Activated CD4-positive, alpha-beta memory T cell treated with anti-CD3 and anti-CD28 coated beads for 36 hours (primary cell): ENCODE results near the gene GLE1. TPM values are rescaled to one million over a fixed set of nuclear protein-coding genes. Genes with fewer than 3 reads are reported as not detected.
"Not testable (repeated sequence)": the region's sequence is repeated elsewhere in the genome, so short reads cannot be mapped to it uniquely, and the experiment has no call there.

Experiments used
- CTCF ChIA-PET: fragments of 350-600 bp; sonication (Branson Sonifier 250); formaldehyde crosslinking; loops from one replicate; lab custom pipeline; 2021; ENCODE audit warnings: antibody characterized with exemption, inconsistent platforms; lab: Charles Lee
- POLR2A ChIA-PET: fragments of 350-600 bp; sonication (Branson Sonifier 250); formaldehyde crosslinking; loops from one replicate; lab custom pipeline; 2021; ENCODE audit warnings: antibody characterized with exemption; lab: Charles Lee
- DNase-seq: peaks from one replicate; pipeline ENCODE4 v3.0.0-alpha.2; 2020
- H3K27ac Mint-ChIP-seq: one replicate; pipeline ENCODE4 v1.8.0; 2021; ENCODE audit warnings: mixed read lengths
- H3K27me3 Mint-ChIP-seq: one replicate; pipeline ENCODE4 v1.8.0; 2021; ENCODE audit warnings: mixed read lengths
- H3K36me3 Mint-ChIP-seq: one replicate; pipeline ENCODE4 v1.8.0; 2021; ENCODE audit warnings: mixed read lengths
- H3K4me1 Mint-ChIP-seq: one replicate; pipeline ENCODE4 v1.8.0; 2021; ENCODE audit warnings: low read depth, mixed read lengths
- H3K4me3 Mint-ChIP-seq: one replicate; pipeline ENCODE4 v1.8.0; 2021; ENCODE audit warnings: mild to moderate bottlenecking, mixed read lengths
- H3K9me3 Mint-ChIP-seq: one replicate; pipeline ENCODE4 v1.8.0; 2021; ENCODE audit warnings: mixed read lengths
- intact Hi-C: fragments of 100-400 bp; cut with micrococcal nuclease; formaldehyde crosslinking; loops from one replicate; pipeline ENCODE4 v1.15.1; 2023
- total RNA-seq, 2 experiments: library from RNA; stranded (reverse); gene quantifications; one replicate each; pipeline ENCODE4 v1.2.3, GENCODE V29; 2021

Gene GLE1
- total RNA-seq, 2 experiments from 2014 or later: 55.6 to 57.0 TPM

GRCh38 chr9:128498911-128499310 lies 5.6 kb upstream of the GLE1 start:
- peaks cover 24% of the 10 kb centered on the region for H3K36me3 Mint-ChIP-seq
- no peaks in the 10 kb centered on the region for H3K9me3 Mint-ChIP-seq
- ChIA-PET CTCF (no interaction called here), POLR2A (no interaction called here)
- H3K27ac Mint-ChIP-seq: no peak overlapping the region
- H3K4me3 Mint-ChIP-seq: no peak overlapping the region
- intact Hi-C loops: no loop called here
- DNase-seq: no peak
- no peaks in the 10 kb centered on the region for H3K27me3 Mint-ChIP-seq
- peaks cover 2% of the 10 kb centered on the region for H3K4me1 Mint-ChIP-seq

GRCh38 chr9:128499920-128500319 lies 4.6 kb upstream of the GLE1 start:
- no peak for DNase-seq
- ChIA-PET POLR2A (no interaction called here), CTCF (no interaction called here)
- peaks cover 22% of the 10 kb centered on the region for H3K36me3 Mint-ChIP-seq
- no peaks in the 10 kb centered on the region for H3K27me3 Mint-ChIP-seq
- intact Hi-C loops: no loop called here
- H3K27ac Mint-ChIP-seq: no peak overlapping the region
- no peaks in the 10 kb centered on the region for H3K9me3 Mint-ChIP-seq
- no peak overlapping the region for H3K4me3 Mint-ChIP-seq
- H3K4me1 Mint-ChIP-seq: peaks cover 4% of the 10 kb centered on the region

DNA sequence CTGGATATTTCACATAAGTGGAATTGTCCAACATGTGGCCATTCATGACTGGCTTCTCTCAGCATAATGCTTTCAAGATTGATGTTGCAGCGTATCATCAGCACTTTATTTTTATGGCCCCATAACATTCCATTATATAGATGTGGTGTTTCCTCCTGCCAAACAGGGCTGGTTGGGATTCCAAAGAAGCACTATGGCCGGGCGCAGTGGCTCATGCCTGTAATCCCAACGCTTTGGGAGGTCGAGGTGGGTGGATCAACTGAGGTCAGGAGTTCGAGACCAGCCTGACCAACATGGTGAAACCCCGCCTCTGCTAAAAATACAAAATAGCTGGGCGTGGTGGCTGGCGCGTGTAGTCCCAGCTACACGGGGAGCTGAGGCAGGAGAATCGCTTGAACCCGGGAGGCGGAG lies 1.1 kb upstream of the GLE1 start:
- H3K27ac Mint-ChIP-seq, H3K9me3 Mint-ChIP-seq, DNase-seq, CTCF ChIA-PET, H3K27me3 Mint-ChIP-seq, intact Hi-C loops: not testable (repeated sequence)
- peak overlapping the region; percentile 69 for H3K4me3 Mint-ChIP-seq
- H3K36me3 Mint-ChIP-seq: peaks cover 17% of the 10 kb centered on the region
- POLR2A ChIA-PET: interaction anchor here (1.9 kb wide), 1 partner anchor 49 kb away, joined by 8 read pairs; the partner anchor contains the start of gene SPTAN1
- H3K4me1 Mint-ChIP-seq: peaks cover 17% of the 10 kb centered on the region

GRCh38 chr9:128503870-128504269 lies 649 bp upstream of the GLE1 start:
- Mint-ChIP-seq H3K27ac (no peak overlapping the region), H3K36me3 (peaks cover 18% of the 10 kb centered on the region), H3K4me3 (peak overlapping the region; percentile 69), H3K27me3 (no peaks in the 10 kb centered on the region), H3K4me1 (peaks cover 22% of the 10 kb centered on the region), H3K9me3 (no peaks in the 10 kb centered on the region)
- ChIA-PET POLR2A (interaction anchor here (1.9 kb wide), 1 partner anchor 49 kb away, joined by 8 read pairs; the partner anchor contains the start of gene SPTAN1), CTCF (no interaction called here)
- intact Hi-C loops: loop anchor here (1.0 to 2.0 kb wide), 4 partner anchors 48 to 141 kb away; partner anchors contain the start of genes ODF2, SPTAN1 and URM1
- DNase-seq: no peak

DNA sequence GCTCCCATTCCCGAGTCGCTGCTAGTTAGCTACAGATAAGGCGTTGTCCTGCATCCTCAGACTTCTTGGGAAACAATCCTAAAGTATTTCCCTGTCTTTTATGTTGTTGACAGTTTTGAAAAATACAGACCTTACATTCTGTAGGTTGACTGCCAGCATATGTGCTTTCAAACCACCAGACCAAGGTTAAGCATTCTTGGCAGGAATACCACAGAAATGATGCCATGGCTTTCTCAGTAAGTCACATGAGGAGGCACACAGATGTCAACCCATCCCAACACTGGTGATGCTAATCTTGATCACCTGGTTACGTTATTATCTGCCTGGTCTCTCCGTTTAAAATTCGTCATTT lies 871 bp downstream of the GLE1 start:
- intact Hi-C loops: loop anchor here (2.0 kb wide), 1 partner anchor 143 kb away; no protein-coding TSS in a partner anchor
- POLR2A ChIA-PET: interaction anchor here (0.8 to 1.9 kb wide), 6 partner anchors 9 to 219 kb away, joined by 3 to 8 read pairs (median 3); partner anchors contain the start of gene SPTAN1
- CTCF ChIA-PET: interaction anchor here (0.9 to 1.3 kb wide), 4 partner anchors 53 to 210 kb away, joined by 3 read pairs; no protein-coding TSS in a partner anchor
- Mint-ChIP-seq H3K9me3 (no peaks in the 10 kb centered on the region), H3K4me1 (peaks cover 26% of the 10 kb centered on the region), H3K4me3 (peak overlapping the region; percentile 99), H3K27ac (peak overlapping the region; percentile 97), H3K27me3 (no peaks in the 10 kb centered on the region), H3K36me3 (peaks cover 17% of the 10 kb centered on the region)
- DNase-seq: no peak

- not testable (repeated sequence) for H3K27ac Mint-ChIP-seq, DNase-seq, H3K27me3 Mint-ChIP-seq, H3K9me3 Mint-ChIP-seq
- ChIA-PET POLR2A (interaction anchor here (0.8 to 1.1 kb wide), 2 partner anchors 17 to 64 kb away, joined by 3 read pairs; no protein-coding TSS in a partner anchor), CTCF (interaction anchor here (0.9 kb wide), 1 partner anchor 52 kb away, joined by 3 read pairs; no protein-coding TSS in a partner anchor)
- intact Hi-C loops: loop anchor here (2.0 kb wide), 1 partner anchor 143 kb away; no protein-coding TSS in a partner anchor
- Mint-ChIP-seq H3K4me3 (peak overlapping the region; percentile 99), H3K4me1 (peaks cover 26% of the 10 kb centered on the region), H3K36me3 (peaks cover 16% of the 10 kb centered on the region)
Observed at GRCh38 chr9:128505906-128506305, 1.4 kb downstream of the GLE1 start.

- ChIA-PET CTCF (no interaction called here), POLR2A (no interaction called here)
- Mint-ChIP-seq H3K36me3 (peaks cover 34% of the 10 kb centered on the region), H3K27me3 (no peaks in the 10 kb centered on the region), H3K9me3 (no peaks in the 10 kb centered on the region), H3K4me1 (peaks cover 13% of the 10 kb centered on the region), H3K4me3 (no peak overlapping the region), H3K27ac (no peak overlapping the region)
- DNase-seq: no peak
- intact Hi-C loops: no loop called here
Observed at GRCh38 chr9:128512820-128513219, 8.3 kb downstream of the GLE1 start.

GRCh38 chr9:128521956-128522355 lies 17.4 kb downstream of the GLE1 start:
- H3K4me3 Mint-ChIP-seq: no peak overlapping the region
- H3K4me1 Mint-ChIP-seq: no peaks in the 10 kb centered on the region
- no peak overlapping the region for H3K27ac Mint-ChIP-seq
- no peak for DNase-seq
- intact Hi-C loops: no loop called here
- no peaks in the 10 kb centered on the region for H3K27me3 Mint-ChIP-seq
- CTCF ChIA-PET: interaction anchor here (0.6 kb wide), 1 partner anchor 102 kb away, joined by 3 read pairs; no protein-coding TSS in a partner anchor
- peaks cover 45% of the 10 kb centered on the region for H3K36me3 Mint-ChIP-seq
- POLR2A ChIA-PET: no interaction called here
- peaks cover 4% of the 10 kb centered on the region for H3K9me3 Mint-ChIP-seq

DNA sequence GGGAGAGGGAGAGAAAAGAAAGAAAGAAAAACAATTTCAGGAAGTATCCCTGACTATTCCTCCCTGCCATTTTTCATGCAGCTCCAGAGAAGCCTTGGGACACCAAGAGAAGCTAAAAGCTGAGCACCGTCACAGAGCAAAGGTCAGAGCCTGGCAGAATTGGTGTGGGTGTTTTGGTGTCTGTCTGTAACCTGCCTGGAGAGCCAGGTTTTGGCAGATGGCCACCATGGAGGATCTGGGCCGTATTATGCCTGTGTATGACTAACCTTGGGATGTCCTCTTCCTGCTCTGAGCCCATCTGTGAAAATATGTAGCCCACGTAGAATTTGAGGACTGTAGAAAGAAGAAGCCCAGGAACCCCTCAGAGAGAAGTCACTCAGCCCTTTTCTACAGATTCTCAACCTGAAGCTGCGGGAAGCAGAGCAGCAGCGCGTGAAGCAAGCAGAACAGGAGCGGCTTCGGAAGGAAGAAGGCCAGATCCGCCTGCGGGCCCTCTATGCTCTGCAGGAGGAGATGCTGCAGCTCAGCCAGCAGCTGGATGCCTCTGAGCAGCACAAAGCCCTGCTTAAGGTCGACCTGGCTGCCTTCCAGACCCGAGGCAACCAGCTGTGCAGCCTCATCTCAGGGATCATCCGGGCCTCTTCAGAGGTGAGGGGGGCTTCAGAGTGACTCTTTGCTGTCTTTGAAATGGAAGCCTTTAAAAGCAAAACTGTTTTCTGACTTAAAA lies 18.8 kb downstream of the GLE1 start:
- no peak overlapping the region for H3K27ac Mint-ChIP-seq
- CTCF ChIA-PET: interaction anchor here (1.2 kb wide), 1 partner anchor 85 kb away, joined by 4 read pairs; no protein-coding TSS in a partner anchor
- H3K27me3 Mint-ChIP-seq: no peaks in the 10 kb centered on the region
- no peak for DNase-seq
- intact Hi-C loops: no loop called here
- POLR2A ChIA-PET: interaction anchor here (1.0 kb wide), 1 partner anchor 18 kb away, joined by 3 read pairs; no protein-coding TSS in a partner anchor
- peaks cover 41% of the 10 kb centered on the region for H3K36me3 Mint-ChIP-seq
- no peaks in the 10 kb centered on the region for H3K4me1 Mint-ChIP-seq
- peaks cover 4% of the 10 kb centered on the region for H3K9me3 Mint-ChIP-seq
- H3K4me3 Mint-ChIP-seq: no peak overlapping the region

DNA sequence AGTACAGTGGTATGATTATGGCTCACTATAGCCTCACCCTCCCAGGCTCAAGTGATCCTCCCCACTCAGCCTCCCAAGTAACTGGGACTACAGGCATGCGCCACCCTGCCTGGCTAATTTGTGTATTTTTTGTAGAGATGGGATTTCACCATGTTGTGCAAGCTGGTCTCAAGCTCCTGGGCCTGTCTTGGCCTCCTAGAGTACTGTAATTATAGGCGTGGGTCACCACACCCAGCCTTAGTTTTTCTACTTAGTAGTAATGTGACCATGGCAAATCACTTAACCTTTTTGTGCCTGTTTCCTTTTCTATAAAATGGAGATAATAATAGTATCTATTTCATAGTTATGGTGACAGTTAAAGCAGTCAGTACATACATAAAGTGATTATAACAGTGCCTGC lies 22.2 kb downstream of the GLE1 start:
- Mint-ChIP-seq H3K27me3 (no peaks in the 10 kb centered on the region), H3K36me3 (peaks cover 39% of the 10 kb centered on the region), H3K4me1 (no peaks in the 10 kb centered on the region), H3K9me3 (no peaks in the 10 kb centered on the region), H3K27ac (no peak overlapping the region), H3K4me3 (no peak overlapping the region)
- DNase-seq: no peak
- POLR2A ChIA-PET: no interaction called here
- CTCF ChIA-PET: no interaction called here
- intact Hi-C loops: no loop called here

DNA sequence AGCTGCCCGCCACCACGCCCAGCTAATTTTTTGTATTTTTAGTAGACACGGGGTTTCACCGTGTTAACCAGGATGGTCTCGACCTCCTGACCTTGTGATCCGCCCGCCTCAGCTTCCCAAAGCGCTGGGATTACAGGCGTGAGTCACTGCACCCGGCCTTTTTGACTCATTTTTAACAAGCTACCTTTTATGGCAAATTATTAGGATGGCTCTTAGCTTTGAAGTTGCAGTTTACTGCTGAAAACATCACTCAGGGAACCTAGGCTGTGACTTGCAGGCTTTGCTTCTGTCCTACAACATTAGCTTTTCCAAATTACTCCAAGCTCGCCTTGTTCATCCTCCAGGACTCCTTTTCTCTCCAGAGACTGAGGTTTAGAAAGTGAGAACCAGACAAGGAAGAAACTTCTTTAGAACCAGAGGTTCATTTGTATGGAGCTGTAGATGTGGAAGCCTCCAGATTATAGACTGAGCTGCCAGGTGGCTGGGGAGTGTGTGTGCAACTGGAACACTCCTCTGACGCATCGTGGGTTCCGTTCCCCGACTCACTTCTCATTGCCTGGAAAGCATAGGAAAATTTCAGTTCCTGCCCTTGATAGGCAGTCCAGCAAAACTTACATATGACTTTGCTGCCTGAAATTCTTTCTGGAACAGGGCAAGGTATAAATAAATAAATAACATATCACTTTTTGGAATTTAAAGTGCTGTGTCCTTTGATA lies 24.1 kb downstream of the GLE1 start:
- DNase-seq: no peak
- no peak overlapping the region for H3K27ac Mint-ChIP-seq
- POLR2A ChIA-PET: interaction anchor here (1.3 kb wide), 1 partner anchor 21 kb away, joined by 3 read pairs; no protein-coding TSS in a partner anchor
- H3K4me1 Mint-ChIP-seq: no peaks in the 10 kb centered on the region
- H3K36me3 Mint-ChIP-seq: peaks cover 39% of the 10 kb centered on the region
- H3K4me3 Mint-ChIP-seq: no peak overlapping the region
- intact Hi-C loops: no loop called here
- H3K27me3 Mint-ChIP-seq: no peaks in the 10 kb centered on the region
- CTCF ChIA-PET: no interaction called here
- H3K9me3 Mint-ChIP-seq: no peaks in the 10 kb centered on the region

DNA sequence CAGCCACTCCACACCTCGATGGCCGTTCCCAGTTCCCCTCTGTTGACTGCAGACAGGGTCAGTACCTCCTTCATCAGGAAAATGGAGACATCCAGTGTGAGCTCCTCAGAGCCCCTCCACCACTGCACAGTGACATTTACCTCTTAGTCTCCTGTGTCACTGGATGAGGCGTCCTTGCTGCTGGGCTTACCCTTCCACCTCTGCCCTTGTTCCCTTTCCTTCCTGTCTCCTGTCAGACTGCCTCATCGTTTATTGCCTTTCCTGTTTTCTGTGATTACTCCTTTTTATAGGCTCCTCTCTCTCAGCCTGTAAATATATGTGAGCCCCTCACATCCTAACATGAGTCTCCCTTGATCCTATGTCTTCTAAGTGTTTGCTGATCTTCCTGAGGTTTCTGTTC lies 24.7 kb downstream of the GLE1 start:
- Mint-ChIP-seq H3K9me3 (no peaks in the 10 kb centered on the region), H3K4me3 (no peak overlapping the region), H3K36me3 (peaks cover 43% of the 10 kb centered on the region), H3K4me1 (no peaks in the 10 kb centered on the region), H3K27ac (no peak overlapping the region), H3K27me3 (no peaks in the 10 kb centered on the region)
- DNase-seq: no peak
- intact Hi-C loops: no loop called here
- CTCF ChIA-PET: no interaction called here
- POLR2A ChIA-PET: interaction anchor here (1.3 kb wide), 1 partner anchor 21 kb away, joined by 3 read pairs; no protein-coding TSS in a partner anchor
